Calu3 (cell line): ENCODE data around the gene RASGRF2. TPM values are rescaled to one million over a fixed set of nuclear protein-coding genes. Genes with fewer than 3 reads are reported as not detected.

ENCODE experiments used
- BruUV-seq: library from RNA; stranded (reverse); fragments of 400-500 nt; replicated peaks from 2 replicates; lab custom pipeline; 2021; lab: Mats Ljungman, UMichigan
- CTCF ChIA-PET: fragments of 300-600 bp; sonication (Branson Sonifier 250); formaldehyde crosslinking; loops from one replicate; lab custom pipeline; 2022; ENCODE audit warnings: antibody characterized with exemption; lab: Charles Lee
- DNase-seq: peaks from one replicate; pipeline ENCODE4 v3.0.0; 2022
- H3K27ac Mint-ChIP-seq: one replicate; pipeline ENCODE4 v1.8.0; 2022; ENCODE audit warnings: mixed read lengths; ENCODE audit not compliant: unreplicated experiment
- H3K27me3 Mint-ChIP-seq: one replicate; pipeline ENCODE4 v1.8.0; 2022; ENCODE audit warnings: mixed read lengths; ENCODE audit not compliant: unreplicated experiment
- H3K36me3 Mint-ChIP-seq: one replicate; pipeline ENCODE4 v1.8.0; 2022; ENCODE audit warnings: mild to moderate bottlenecking, moderate library complexity, mixed read lengths; ENCODE audit not compliant: insufficient read depth, unreplicated experiment
- H3K4me1 Mint-ChIP-seq: one replicate; pipeline ENCODE4 v1.8.0; 2022; ENCODE audit warnings: mild to moderate bottlenecking, low read depth, mixed read lengths; ENCODE audit not compliant: unreplicated experiment
- H3K4me3 Mint-ChIP-seq: one replicate; pipeline ENCODE4 v1.8.0; 2022; ENCODE audit warnings: mild to moderate bottlenecking, low read depth, moderate library complexity, mixed read lengths; ENCODE audit not compliant: unreplicated experiment
- H3K9me3 Mint-ChIP-seq: one replicate; pipeline ENCODE4 v1.8.0; 2022; ENCODE audit warnings: low read depth, mixed read lengths; ENCODE audit not compliant: unreplicated experiment
- intact Hi-C: fragments of 100-400 bp; cut with micrococcal nuclease; formaldehyde crosslinking; loops from one replicate; pipeline ENCODE4 v1.10.0; 2022; ENCODE audit not compliant: unreplicated experiment
- total RNA-seq: library from RNA; stranded (reverse); gene quantifications from 2 replicates; pipeline ENCODE4 v1.2.3, GENCODE V29; 2022
- TF ChIP-seq, protein P1 (sequence below): fragments of 200-600 bp; IDR thresholded peaks from one replicate; pipeline ENCODE4 v1.8.0; 2022; ENCODE audit warnings: antibody characterized with exemption; ENCODE audit not compliant: unreplicated experiment

Gene RASGRF2
- total RNA-seq, 1 experiment from 2014 or later: 27.7 TPM

GRCh38 chr5:81228084-81228483 lies 267.9 kb downstream of the RASGRF2 start:
- Mint-ChIP-seq H3K27ac (no peak overlapping the region), H3K36me3 (peaks cover 3% of the 10 kb centered on the region), H3K27me3 (no peaks in the 10 kb centered on the region), H3K4me3 (no peak overlapping the region), H3K9me3 (no peaks in the 10 kb centered on the region), H3K4me1 (no peaks in the 10 kb centered on the region)
- CTCF ChIA-PET: no interaction called here
- BruUV-seq: no TSS peak
- no peak for DNase-seq
- TF ChIP-seq, protein P1, sequence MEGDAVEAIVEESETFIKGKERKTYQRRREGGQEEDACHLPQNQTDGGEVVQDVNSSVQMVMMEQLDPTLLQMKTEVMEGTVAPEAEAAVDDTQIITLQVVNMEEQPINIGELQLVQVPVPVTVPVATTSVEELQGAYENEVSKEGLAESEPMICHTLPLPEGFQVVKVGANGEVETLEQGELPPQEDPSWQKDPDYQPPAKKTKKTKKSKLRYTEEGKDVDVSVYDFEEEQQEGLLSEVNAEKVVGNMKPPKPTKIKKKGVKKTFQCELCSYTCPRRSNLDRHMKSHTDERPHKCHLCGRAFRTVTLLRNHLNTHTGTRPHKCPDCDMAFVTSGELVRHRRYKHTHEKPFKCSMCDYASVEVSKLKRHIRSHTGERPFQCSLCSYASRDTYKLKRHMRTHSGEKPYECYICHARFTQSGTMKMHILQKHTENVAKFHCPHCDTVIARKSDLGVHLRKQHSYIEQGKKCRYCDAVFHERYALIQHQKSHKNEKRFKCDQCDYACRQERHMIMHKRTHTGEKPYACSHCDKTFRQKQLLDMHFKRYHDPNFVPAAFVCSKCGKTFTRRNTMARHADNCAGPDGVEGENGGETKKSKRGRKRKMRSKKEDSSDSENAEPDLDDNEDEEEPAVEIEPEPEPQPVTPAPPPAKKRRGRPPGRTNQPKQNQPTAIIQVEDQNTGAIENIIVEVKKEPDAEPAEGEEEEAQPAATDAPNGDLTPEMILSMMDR: no peak
- intact Hi-C loops: no loop called here

DNA sequence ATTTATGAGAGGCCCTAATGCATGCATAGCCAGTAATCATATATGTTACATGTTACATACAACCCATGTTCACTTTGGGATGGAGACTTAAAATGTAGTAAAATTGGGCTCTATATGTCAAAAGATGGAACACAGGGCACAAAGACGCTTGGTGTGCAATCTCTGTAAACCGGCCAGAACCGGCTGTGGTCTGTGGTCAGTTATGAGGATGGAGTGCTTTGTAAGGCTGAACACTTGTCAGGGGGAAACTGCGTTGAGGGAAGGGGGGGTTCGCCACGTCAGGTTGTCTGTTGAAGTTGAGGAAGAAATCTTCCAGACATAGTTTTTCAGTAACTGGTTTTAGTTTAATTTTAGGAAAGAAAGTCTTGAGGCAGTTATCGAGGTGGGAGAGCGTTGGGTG lies 270.3 kb downstream of the RASGRF2 start:
- intact Hi-C loops: no loop called here
- Mint-ChIP-seq H3K4me1 (no peaks in the 10 kb centered on the region), H3K9me3 (no peaks in the 10 kb centered on the region), H3K36me3 (peaks cover 4% of the 10 kb centered on the region), H3K27ac (no peak overlapping the region), H3K27me3 (no peaks in the 10 kb centered on the region), H3K4me3 (no peak overlapping the region)
- BruUV-seq: no TSS peak
- CTCF ChIA-PET: no interaction called here
- no peak for DNase-seq
- TF ChIP-seq, protein P1: no peak

- H3K27me3 Mint-ChIP-seq: no peaks in the 10 kb centered on the region
- TF ChIP-seq, protein P1: no peak
- H3K9me3 Mint-ChIP-seq: no peaks in the 10 kb centered on the region
- H3K4me1 Mint-ChIP-seq: no peaks in the 10 kb centered on the region
- intact Hi-C loops: no loop called here
- H3K27ac Mint-ChIP-seq: no peak overlapping the region
- DNase-seq: no peak
- CTCF ChIA-PET: no interaction called here
- no peak overlapping the region for H3K4me3 Mint-ChIP-seq
- peaks cover 4% of the 10 kb centered on the region for H3K36me3 Mint-ChIP-seq
- no TSS peak for BruUV-seq
Observed at GRCh38 chr5:81232464-81233079, 272.4 kb downstream of the RASGRF2 start.

GRCh38 chr5:81233080-81233634 lies 273.0 kb downstream of the RASGRF2 start, which contains the start of gene CKMT2:
CKMT2 (plus strand) TSS chr5:81233322; CDS start chr5:81251133, 17,811 bp downstream.
- Mint-ChIP-seq H3K9me3 (no peaks in the 10 kb centered on the region), H3K4me3 (peak within 1 kb of the TSS; percentile 44), H3K27ac (no peak within 1 kb of the TSS), H3K36me3 (peaks cover 4% of the 10 kb centered on the region), H3K27me3 (no peaks in the 10 kb centered on the region), H3K4me1 (no peaks in the 10 kb centered on the region)
- no peak for DNase-seq
- TF ChIP-seq, protein P1: no peak
- intact Hi-C loops: no loop called here
- no TSS peak for BruUV-seq
- CTCF ChIA-PET: no interaction called here
